Endodermal cell (in vitro differentiated cells): Measurements from ENCODE around the gene RIMS3. TPM values are rescaled to one million over a fixed set of nuclear protein-coding genes. Genes with fewer than 3 reads are reported as not detected.

Experiments
- DNase-seq: peaks from one replicate; pipeline ENCODE4 v3.0.0-alpha.2; 2017
- H3K27ac ChIP-seq: 2 replicates; pipeline ENCODE4 v1.5.1; 2013; ENCODE audit warnings: mild to moderate bottlenecking, low read depth, low read length, moderate library complexity
- H3K27me3 ChIP-seq: 2 replicates; pipeline ENCODE4 v1.6.1; 2013; ENCODE audit warnings: mild to moderate bottlenecking, low read length, moderate library complexity; ENCODE audit not compliant: insufficient read depth, control insufficient read depth, poor library complexity, severe bottlenecking
- H3K36me3 ChIP-seq: 2 replicates; pipeline ENCODE4 v1.7.0; 2013; ENCODE audit warnings: mild to moderate bottlenecking, low read length, moderate library complexity; ENCODE audit not compliant: control insufficient read depth, insufficient read depth
- H3K4me1 ChIP-seq: one replicate; pipeline ENCODE4 v1.7.0; 2013; ENCODE audit warnings: low read length; ENCODE audit not compliant: control insufficient read depth, insufficient read depth
- H3K4me3 ChIP-seq: 2 replicates; pipeline ENCODE4 v1.5.1; 2013; ENCODE audit warnings: mild to moderate bottlenecking, low read length, moderate library complexity
- H3K9ac ChIP-seq: 2 replicates; pipeline ENCODE4 v1.6.1; 2013; ENCODE audit warnings: mild to moderate bottlenecking, low read length, moderate library complexity; ENCODE audit not compliant: poor library complexity, severe bottlenecking; ENCODE audit errors: extremely low read depth
- H3K9me3 ChIP-seq: 2 replicates; pipeline ENCODE4 v1.6.1; 2013; ENCODE audit warnings: mild to moderate bottlenecking, low read length, moderate library complexity; ENCODE audit not compliant: control insufficient read depth
- H3K27ac Mint-ChIP-seq: 2 replicates; pipeline ENCODE4 v1.8.0; 2020; ENCODE audit warnings: mixed read lengths
- H3K27me3 Mint-ChIP-seq: 2 replicates; pipeline ENCODE4 v1.8.0; 2021; ENCODE audit warnings: mild to moderate bottlenecking, mixed read lengths; ENCODE audit not compliant: insufficient read depth
- H3K36me3 Mint-ChIP-seq: 2 replicates; pipeline ENCODE4 v1.8.0; 2020; ENCODE audit warnings: low read depth, mixed read lengths
- H3K4me1 Mint-ChIP-seq: 2 replicates; pipeline ENCODE4 v1.8.0; 2020; ENCODE audit warnings: mixed read lengths
- H3K4me3 Mint-ChIP-seq: 2 replicates; pipeline ENCODE4 v1.8.0; 2020; ENCODE audit warnings: mild to moderate bottlenecking, moderate library complexity, mixed read lengths
- H3K9me3 Mint-ChIP-seq: 2 replicates; pipeline ENCODE4 v1.8.0; 2020; ENCODE audit warnings: mild to moderate bottlenecking, mixed read lengths
- CTCF ChIP-seq: fragments of 200-600 bp; sonication (generic); conservative IDR thresholded peaks from 2 replicates; pipeline ENCODE4 v1.5.0; 2021; ENCODE audit warnings: antibody characterized with exemption, mild to moderate bottlenecking
- WGBS, 2 experiments: methylation state at CpG; one replicate each; pipeline versions ENCODE4 v1.1.5 to v1.1.7; 2013; ENCODE audit warnings: missing lambda C conversion rate in 2 of 2, mixed read lengths in 1 of 2; ENCODE audit not compliant: insufficient coverage in 1 of 2, insufficient read length in 1 of 2; 5-methylcytosine and 5-hydroxymethylcytosine counted together
- total RNA-seq, 2 donors: library from RNA; stranded (reverse); fragmentation: NEBNext Ultra II Directional in 1 of 2; extraction: Animal tissue kit (Norgen Biotek cat#: 25700) in 1 of 2; gene quantifications; 2 replicates in 1 of 2; 3 replicates in 1 of 2; pipeline ENCODE4 v1.2.1, GENCODE V29; 2021

The RIMS3 gene
- total RNA-seq, 2 donors from 2014 or later, result 8.0 to 12.0 TPM

GRCh38 chr1:40625076-40625475 is 40.4 kb downstream of the RIMS3 start:
- Histone ChIP-seq H3K9ac (no peak overlapping the region), H3K4me3 (no peak overlapping the region), H3K4me1 (no peaks in the 10 kb centered on the region), H3K27ac (no peak overlapping the region), H3K9me3 (no peaks in the 10 kb centered on the region), H3K36me3 (no peaks in the 10 kb centered on the region), H3K27me3 (no peaks in the 10 kb centered on the region)
- no peaks in the 10 kb centered on the region for H3K4me1 Mint-ChIP-seq
- TF ChIP-seq CTCF, result peak; percentile 65
- H3K9me3 Mint-ChIP-seq, result no peaks in the 10 kb centered on the region
- H3K27ac Mint-ChIP-seq, result no peak overlapping the region
- no peaks in the 10 kb centered on the region for H3K27me3 Mint-ChIP-seq
- no peaks in the 10 kb centered on the region for H3K36me3 Mint-ChIP-seq
- 85 to 88% methylated on average over 4 of the region's 4 CpGs for WGBS, 2 experiments
- H3K4me3 Mint-ChIP-seq, result no peak overlapping the region
- peak; percentile 69 for DNase-seq

GRCh38 chr1:40622936-40623629 is 42.4 kb downstream of the RIMS3 start:
- H3K27ac ChIP-seq, result no peak overlapping the region
- Mint-ChIP-seq H3K27ac (no peak overlapping the region), H3K4me1 (no peaks in the 10 kb centered on the region), H3K9me3 (no peaks in the 10 kb centered on the region), H3K4me3 (no peak overlapping the region), H3K27me3 (no peaks in the 10 kb centered on the region), H3K36me3 (no peaks in the 10 kb centered on the region)
- no peaks in the 10 kb centered on the region for H3K9me3 ChIP-seq
- DNase-seq, result no peak
- no peak for TF ChIP-seq CTCF
- no peak overlapping the region for H3K9ac ChIP-seq
- no peaks in the 10 kb centered on the region for H3K36me3 ChIP-seq
- H3K4me3 ChIP-seq, result no peak overlapping the region
- H3K27me3 ChIP-seq, result no peaks in the 10 kb centered on the region
- WGBS, 2 experiments, result 89 to 91% methylated on average over 1 to 4 of the region's 4 CpGs
- H3K4me1 ChIP-seq, result no peaks in the 10 kb centered on the region

GRCh38 chr1:40621821-40622450 is 43.5 kb downstream of the RIMS3 start:
- Histone ChIP-seq H3K9me3 (no peaks in the 10 kb centered on the region), H3K4me1 (no peaks in the 10 kb centered on the region), H3K36me3 (no peaks in the 10 kb centered on the region), H3K27me3 (no peaks in the 10 kb centered on the region), H3K27ac (no peak overlapping the region), H3K4me3 (no peak overlapping the region), H3K9ac (no peak overlapping the region)
- Mint-ChIP-seq H3K9me3 (no peaks in the 10 kb centered on the region), H3K4me3 (no peak overlapping the region), H3K27ac (no peak overlapping the region), H3K4me1 (no peaks in the 10 kb centered on the region), H3K36me3 (no peaks in the 10 kb centered on the region), H3K27me3 (no peaks in the 10 kb centered on the region)
- DNase-seq, result no peak
- no peak for TF ChIP-seq CTCF
- 85 to 95% methylated on average over 3 to 6 of the region's 6 CpGs for WGBS, 2 experiments
